Stimulated activated naive CD4-positive, alpha-beta T cell (primary cell): ENCODE measurements around the gene ZNF407.

Source experiments
- DNase-seq, 6 experiments: peaks; one replicate each; lab custom pipeline; 2025; lab: John Stamatoyannopoulos, UW

Gene ZNF407

DNA sequence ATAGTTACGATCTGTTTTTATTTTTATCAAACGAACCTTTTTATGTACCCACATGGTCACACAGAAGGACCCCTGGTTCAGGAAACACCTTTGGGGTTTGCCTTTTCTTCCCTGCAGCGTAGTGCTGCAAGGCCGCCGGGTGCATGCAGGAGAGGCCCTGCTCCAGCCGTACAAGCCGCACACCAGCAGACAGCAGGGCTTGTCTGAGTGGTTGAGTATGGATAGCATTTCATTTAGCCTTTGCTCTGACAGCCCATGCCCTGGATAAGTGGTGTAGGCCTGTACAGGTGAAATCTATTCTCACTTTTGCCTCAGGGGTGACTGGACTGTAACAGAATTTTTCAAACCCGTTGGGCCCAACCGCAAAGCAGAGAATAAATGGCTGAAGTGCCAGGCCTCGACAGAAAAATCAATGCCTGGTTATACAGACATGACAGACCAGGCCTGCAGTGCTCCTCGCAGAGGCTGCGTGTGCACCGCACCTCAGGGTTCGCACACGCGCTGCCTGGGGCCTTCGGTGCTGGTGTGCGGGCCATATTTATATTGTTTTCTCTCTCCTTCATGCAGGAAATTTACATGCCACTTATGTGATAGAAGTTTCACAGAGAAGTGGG, 279.1 kb downstream of the ZNF407 start:
- no peak for DNase-seq

DNA sequence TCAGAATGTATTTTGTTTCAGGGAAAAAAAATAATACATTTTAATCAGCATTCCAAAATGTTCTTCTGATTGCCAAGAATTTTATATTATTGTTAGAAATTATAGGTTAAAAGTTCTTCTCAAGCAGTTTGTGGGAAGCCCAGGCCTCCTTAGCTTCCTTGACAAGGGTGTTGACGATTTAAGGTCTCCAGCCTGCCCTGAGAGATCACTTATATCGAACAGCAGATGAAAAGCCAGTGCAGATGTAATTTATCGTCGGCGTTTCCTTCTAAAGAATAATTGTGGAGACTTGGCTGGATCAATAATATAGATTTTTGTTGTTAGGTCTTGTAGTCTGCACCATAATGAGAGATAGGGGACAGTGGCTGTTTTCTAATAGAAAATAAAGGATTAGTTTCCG, 280.6 kb downstream of the ZNF407 start:
- no peak for DNase-seq

DNA sequence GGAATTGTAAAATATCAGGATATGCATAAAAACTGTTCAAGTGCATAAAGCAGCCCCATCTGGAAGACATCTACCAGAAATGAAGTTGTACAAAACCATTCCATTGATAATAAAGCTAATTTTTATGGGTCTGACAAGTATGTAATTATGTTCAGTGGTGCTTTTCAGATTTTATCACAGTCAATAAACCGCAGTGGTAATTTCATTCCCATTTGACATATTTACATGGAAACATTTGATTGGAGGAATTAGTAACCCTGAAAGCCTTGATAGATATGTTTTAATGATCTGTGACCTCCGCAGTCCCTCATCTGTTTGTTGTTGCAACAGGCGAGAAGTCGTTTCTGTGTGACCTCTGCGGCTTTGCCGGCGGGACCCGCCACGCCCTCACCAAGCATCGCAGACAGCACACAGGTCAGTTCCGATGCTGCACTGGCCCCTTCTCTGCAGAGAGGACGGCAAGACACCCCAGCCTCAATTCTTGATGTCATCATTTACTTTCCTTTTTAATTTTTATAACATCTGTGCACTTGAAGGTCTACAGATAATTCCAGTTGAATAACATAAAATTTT, 283.1 kb downstream of the ZNF407 start:
- no peak for DNase-seq

DNA sequence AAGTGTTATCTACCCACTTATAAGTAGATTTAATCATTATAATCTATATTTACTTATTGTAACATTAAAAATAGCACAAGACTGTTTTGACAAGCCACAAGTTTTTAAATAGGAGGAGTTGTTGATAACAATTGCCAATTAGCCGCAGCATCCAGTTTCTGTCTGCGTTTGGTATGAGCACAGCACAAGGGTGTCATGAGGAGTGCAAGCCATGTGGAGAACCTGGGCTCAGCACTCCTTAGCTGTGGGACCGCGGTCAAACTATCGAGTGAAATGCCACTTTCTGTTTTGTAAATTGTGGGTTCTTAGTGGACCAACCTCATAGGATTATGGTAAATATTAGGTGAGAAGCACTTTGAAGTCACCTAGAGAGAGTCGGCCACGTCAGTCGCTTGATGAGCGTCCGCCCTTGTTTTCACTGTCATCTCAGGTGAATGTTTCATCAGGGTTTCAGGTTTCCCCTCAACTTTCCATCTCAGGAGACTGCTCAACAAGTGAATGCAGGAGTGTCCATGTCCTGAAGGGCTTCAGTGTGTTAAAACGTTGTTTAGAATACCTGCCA, 294.5 kb downstream of the ZNF407 start:
- no peak for DNase-seq

DNA sequence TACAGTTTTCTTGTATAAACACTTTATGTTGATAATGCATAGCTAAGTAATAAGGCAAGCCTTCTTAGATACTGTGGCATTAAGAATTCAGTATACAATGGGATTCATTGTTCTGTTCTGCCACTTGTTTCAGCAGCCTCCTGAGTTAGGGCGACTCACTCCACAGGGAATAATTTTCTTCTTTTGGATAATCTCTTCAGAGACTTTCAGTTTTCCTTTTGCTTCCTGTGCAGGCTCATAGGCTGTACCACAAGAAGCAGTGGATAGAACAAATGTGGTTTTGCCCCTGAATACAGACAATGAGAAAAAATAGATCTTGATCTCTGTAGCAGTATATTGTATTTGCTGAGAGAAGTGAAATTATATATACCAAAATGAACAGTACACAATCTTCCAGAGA, 298.0 kb downstream of the ZNF407 start:
- DNase-seq, result no peak

DNA sequence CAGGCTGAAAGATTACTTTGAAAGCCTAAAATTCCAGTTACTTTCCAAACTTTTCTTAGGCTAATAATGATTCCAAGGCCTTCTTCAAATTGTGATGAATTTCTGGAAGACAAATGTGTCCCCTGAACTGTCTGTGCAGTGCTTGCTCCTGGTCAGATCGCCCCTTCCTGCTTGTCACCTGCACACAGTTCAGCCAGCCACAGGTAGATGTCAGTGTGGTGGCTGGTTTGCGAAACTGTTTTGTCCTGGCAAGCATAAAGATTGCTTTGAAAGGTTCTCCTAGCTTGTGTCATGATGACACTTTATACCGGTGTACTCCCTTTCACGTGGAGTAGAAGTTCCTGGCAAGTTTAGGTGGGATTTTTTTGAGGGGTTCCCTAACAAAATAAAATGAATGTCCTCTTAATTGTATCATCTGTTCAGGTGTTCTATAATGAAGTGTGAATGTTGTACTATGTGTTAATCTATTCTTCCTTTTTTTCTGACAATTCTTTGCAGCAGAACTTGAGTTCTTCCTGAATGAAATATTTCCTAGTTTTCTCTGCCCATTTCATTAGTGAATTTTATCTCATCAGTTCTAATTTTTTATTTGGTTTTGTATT, 298.8 kb downstream of the ZNF407 start:
- peak; percentile 1 to 40 (median 8) for DNase-seq

DNA sequence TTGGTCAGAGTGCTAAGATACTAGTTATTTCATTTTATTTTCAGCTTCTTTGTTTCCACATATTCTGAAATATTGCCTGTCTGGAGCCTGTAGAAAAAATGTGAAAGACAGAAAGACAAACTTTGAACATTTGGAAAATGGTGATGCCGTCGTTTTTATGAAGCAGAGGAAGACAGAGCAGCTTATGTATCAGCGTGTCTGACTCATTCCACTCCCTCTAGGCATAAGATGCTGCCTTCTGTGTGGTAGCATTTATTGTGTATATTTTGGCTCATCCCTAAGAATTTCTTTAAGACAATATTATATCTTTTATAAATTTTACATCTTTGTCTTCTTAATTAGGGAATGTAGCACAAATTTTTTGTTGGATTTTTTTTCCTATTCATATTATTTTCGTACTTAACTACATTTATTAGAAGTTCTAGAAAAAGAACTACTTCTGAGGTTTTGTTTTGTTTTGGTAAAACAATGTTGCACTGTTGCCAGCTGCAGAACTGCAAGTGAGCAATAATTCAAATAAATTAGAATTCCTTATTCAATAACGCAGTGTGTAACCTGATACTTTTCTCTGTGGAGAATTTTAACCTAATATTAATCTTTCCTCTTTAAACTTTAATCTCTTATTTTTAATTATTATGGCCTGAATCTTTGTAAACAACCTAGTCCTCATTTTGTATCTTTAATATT, 300.4 kb downstream of the ZNF407 start:
- no peak for DNase-seq

DNA sequence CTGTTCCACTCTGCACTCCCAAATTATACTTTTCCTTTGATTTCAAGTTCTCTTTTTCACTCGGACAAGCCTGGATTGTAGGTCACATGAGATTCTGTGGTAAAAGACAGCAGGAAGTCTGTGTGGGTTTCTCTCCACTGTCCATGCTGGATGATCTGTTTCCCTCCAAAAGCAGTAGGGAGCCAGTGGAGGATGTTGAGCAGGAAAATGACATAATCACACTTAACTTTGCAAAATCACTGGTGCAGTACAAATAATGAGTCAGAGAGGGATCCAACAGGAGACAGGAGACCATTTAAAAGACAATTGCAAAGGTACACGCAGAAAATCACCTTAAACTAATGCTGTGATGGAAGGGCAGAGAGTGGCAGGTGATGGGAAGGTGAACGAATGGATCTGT, 301.3 kb downstream of the ZNF407 start:
- DNase-seq, result no peak

DNA sequence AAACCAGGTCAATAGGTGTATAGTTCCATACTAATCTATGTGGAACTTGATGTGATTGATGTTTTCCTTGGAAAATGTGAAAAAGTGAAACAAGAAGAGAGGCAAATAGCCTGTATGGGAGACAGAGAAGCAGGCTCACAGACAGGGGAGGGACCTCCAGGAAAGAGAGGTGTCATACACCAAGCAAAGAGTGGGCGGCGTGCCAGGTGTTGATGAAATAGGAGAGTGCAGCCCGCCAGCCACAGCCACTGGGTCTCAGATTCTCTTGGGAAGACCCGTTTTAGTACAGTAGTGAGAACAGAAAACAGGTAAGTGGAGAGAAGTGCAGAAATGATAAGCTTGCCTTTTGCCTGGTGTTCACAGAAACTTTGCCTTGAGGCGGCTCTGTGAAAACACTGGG, 301.9 kb downstream of the ZNF407 start:
- no peak for DNase-seq

DNA sequence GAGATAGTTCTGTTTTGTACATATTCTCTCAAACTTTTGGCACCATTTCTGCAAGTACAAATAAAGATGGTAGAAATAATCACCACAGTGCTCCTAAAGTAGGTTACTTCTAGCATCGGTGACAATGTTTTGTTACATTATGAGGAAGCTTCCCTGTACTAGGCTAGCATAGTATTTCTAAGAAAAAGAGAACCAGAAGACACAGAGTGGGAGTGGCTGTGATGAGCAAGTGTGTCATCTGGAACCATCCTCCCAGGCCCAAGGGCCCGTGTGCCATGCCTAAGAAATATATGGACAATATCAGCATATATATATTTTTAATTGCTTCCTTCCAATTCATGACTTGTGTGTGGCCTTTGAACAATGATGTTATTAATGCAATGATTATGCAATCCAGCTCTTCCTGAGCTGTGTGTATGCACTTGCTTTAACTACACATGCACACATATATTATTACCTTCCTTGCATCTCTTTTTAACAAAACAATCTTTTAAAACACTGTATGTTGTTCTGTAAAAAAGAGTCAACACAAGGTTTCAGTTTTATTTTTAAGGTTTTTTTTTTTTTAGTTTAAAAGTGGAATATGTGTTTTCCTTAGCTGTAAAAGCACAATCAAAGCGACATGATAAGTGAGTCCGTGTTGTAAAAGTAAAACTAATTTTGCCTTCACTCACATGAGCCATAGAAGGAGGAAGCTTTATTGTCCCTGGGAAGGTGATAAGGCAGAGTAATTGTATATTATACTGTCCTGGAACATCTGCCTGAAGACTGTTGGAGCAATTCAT, 303.9 kb downstream of the ZNF407 start:
- DNase-seq, result no peak

DNA sequence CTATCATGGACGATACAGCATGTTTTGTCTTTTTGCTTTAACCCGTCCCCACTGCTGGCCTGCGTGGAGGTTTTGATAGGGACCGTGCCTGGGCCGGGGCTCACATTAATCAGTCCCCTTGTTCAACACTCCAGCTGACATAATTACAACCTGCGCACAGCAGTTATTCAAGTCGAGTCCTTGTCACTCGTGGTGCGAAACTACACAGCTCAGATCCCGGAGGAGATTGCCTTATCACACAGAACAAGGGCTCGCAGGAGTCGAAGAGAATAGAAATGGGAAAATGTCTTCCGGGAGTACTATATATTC, 304.4 kb downstream of the ZNF407 start:
- DNase-seq, result no peak

DNA sequence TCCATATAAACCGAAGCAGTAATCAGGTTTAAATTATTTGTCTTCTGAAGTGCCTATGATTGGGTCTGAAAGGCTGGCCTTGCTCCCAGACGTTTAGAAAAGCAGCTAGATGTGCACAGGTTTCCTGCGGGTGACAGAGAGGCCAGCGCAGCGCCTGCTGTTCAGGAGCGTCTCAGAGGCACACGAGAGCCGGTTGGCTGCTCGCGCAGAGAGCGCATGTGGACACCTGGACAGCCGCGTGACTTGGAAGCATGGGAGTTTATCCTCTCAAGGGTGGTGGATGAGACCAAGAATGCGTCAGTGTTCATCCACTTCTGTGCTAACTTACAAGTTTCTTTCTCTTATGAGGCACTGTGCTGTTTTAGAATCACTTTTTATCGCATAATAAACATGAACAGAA, 307.6 kb downstream of the ZNF407 start:
- DNase-seq, result no peak

DNA sequence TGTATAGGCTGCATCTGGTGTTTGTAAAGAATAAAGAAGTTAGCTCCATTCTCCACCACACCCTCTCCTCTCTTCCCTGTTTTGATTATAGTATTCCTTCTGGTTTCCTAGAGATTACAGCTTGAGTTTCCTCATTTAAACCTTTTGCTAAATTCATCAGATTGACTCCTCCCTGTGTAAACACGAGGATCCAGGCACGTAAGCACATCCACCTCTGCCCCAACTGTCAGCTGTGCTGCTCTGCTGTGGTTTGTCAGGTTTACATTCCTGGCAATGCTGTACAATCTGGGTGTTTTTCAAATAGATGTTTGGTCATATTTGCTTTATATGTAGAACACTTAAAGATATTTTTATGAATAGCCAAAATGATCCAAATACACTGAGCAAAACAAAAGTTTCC, 308.5 kb downstream of the ZNF407 start:
- no peak for DNase-seq

DNA sequence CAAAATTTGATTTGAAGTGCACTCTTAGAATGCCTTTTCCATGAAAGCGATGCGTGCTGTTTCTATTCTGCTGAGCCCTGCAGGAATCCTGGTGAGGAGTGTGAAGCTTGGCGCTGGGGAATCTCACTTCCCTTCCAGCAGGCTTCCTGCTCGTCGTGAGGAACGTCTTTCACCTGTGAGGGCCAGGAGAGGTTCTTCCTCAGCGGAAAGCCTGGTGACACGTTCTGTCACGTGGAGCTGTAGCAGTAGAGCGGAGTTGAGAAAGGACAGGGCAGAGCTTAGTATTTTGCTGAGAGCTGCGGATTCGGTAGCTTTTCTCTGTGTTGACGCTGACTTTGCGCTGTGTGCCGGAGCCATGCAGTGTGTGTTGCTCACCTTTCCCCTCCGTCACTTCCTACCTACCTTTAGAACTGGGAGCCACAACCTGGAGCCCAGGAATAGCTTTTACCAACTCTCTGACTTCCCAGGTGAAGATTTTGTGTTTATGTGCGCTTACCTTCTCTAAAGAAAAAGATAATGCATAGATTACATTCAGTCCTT, 316.5 kb downstream of the ZNF407 start:
- DNase-seq, result no peak

DNA sequence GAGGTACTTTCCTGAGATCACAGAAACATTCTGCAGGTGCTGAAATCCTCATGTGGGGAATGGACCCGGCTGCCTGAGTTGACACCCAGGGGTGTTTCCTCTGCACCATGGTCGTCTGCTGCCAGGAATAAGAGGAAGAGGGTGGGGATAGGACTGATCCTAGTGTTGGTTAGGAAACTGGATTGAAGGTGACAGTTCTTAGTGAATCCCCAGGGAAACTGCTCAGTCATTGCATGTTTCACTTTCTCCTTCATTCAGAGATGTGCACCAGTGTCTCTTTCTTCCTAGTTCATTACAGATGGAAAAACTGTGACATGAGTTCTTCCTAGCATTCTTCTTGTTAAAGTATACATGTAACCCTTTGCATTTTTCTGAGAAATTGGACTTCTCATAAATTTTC, 317.0 kb downstream of the ZNF407 start:
- no peak for DNase-seq

DNA sequence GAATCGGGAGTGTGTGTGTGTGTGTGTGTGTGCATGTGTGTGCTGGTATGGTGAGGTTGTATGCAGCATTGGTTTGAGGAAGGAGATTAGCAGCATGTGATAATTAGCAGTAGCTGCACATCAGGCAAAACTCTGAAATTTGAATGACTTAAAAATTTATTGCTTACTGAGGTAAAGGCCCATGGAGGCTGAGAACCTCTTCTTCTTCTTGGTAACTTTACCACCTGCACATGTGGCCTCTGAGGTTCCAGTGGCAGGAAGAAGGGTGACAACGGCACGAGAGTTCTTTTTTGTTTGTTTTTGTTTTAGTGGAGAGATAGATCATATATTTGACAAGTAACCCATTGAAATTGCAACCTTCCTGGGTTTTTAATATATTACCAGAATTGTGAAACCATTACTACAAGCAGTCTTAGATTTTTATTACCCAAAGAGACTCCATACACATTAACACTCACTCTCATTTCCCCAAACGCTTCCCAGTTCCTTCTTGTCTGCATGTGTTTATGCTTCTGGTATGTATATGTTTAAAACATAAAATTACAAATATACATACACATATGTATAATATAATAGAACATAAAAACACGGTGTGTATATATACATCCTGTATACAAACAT, 319.2 kb downstream of the ZNF407 start:
- DNase-seq, result no peak

DNA sequence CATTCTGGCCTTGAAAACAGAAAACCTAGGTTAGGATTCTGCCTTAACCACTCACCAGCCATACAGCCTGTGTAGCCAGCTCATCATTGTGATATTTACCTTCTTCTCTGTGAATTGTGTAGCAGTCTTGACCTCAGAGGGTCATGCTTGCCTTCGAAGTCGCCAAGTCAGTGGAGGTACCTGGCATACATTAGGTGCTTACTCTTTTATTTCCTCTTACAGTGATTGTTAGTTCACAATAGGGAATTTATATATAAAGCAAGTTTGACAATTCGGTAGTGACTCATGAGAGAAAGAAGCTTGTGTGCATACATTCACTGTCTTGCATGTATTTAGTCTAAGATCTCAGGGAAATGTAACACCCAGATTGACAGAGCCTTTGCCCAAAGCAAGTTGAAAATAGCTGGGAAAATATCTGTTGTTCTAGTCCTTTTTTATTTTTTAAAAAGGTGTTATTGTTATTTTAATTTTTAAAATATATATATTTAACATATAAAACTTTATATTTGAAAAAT, 320.7 kb downstream of the ZNF407 start:
- no peak for DNase-seq

DNA sequence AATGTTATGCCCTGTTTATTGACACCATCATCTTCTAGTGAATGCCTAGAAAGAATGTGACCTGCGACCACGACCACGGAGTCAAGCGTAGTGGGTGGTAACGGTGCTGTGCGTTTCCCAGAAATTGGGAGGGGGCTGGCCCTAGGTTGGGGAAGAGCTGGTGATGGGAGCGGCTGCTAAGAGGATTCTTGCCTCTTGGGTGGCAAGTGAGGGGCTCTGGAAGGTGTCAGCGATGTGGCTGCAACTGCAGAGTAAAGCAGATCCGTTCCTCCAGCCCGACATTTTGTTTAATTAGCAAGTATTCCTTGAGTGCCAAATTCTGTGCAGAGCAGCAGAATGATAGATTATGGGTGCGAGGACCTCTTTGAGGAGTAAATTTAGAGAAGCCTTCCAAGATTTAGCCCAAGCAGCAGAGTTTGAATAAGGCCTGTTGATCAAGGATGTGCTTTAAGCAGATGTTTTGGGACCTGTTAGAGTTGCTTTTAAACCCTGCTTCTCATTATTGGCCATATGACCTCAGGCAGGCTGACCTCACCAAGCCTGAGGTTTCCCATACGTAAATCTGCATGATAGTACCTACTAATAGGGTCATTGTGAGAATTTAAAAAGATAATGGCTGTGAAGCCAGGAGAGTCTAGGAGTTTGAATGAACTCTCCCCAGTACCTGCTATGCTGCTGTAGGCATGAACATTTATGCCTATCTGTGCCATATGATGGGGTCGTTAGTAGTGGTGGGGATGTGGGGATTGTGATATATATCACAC, 323.6 kb downstream of the ZNF407 start:
- no peak for DNase-seq

DNA sequence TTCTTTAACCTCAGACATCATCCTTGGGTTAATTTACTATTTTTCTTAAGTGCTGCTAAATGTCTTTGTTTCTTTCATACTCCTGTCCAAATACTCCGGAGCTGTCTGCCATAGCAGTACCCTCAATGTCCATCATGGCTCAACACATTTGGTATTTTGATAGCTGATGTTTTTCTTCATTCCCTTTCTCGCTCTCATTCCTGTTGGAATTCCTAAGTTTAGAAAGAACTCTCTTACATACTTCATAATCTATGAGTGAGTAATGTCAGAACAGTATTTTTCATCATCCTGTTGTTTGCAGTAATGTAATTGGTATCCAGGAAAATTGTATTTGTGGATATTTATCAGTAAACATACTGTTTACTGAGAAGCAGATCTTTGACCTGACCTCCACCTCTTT, 328.4 kb downstream of the ZNF407 start:
- DNase-seq, result no peak

DNA sequence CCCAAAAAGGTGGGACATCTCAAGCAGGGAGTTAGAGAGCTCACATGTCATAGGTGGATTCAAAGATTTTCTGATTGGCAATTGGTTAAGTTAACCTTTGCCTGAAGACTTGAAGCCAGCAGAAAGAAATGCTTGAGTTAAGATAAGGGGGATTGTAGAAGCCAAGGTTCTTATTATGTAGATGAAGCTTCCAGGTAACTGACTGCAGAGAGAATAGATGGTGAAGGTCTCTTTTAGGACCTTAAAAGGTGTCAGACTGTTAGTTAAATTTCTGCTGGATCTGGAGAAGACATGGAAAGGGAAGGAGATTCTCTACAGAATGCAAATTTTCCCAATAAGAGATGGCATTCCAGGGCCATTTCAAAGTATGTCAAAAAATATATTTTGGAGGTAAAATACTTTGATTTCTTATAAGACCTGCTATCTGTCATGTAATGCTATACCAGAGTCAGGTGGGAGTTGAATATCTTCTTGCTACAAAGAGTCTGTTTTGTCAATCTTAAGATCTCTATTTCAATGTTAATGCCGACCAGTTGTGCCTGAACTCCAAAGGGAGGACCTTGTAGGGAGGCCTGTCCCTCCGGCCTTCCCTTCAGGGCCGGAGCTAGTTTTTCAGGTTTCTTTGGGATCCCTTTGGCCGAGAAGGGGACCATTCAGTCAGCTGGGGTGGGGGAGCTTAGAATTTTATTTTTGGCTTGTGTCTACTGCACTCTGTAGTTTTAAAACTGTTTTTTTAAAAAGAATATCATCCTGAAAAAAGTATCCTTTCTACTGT, 330.7 kb downstream of the ZNF407 start:
- DNase-seq, result no peak
